WTC11 (cell line): ENCODE measurements around the gene FAM114A2. TPM values are rescaled to one million over a fixed set of nuclear protein-coding genes. Genes with fewer than 3 reads are reported as not detected.

ENCODE experiments used
- ETV6 ChIP-seq: sonication (generic); formaldehyde crosslinking; IDR thresholded peaks from 2 replicates; pipeline ENCODE4 v1.8.1; 2022; ENCODE audit warnings: mild to moderate bottlenecking, missing genetic modification reagents
- FOXK1 ChIP-seq: sonication (generic); formaldehyde crosslinking; IDR thresholded peaks from 2 replicates; pipeline ENCODE4 v1.8.0; 2022; ENCODE audit warnings: mild to moderate bottlenecking, moderate library complexity, missing genetic modification reagents
- NFATC4 ChIP-seq: fragments of 250-450 bp; sonication (Bioruptor Pico); IDR thresholded peaks from 2 replicates; pipeline ENCODE4 v1.9.0; 2021; ENCODE audit warnings: mild to moderate bottlenecking
- NFE2L1 ChIP-seq: sonication (generic); formaldehyde crosslinking; IDR thresholded peaks from 2 replicates; pipeline ENCODE4 v1.8.1; 2023; ENCODE audit warnings: missing genetic modification reagents
- OVOL2 ChIP-seq: fragments of 250-450 bp; sonication (Bioruptor Pico); IDR thresholded peaks from 2 replicates; pipeline ENCODE4 v1.9.0; 2021; ENCODE audit warnings: mild to moderate bottlenecking, borderline replicate concordance
- RELA ChIP-seq: sonication (generic); formaldehyde crosslinking; IDR thresholded peaks from 2 replicates; pipeline ENCODE4 v1.8.1; 2022; ENCODE audit warnings: missing genetic modification reagents, mild to moderate bottlenecking, borderline replicate concordance
- SOX15 ChIP-seq: fragments of 250-450 bp; sonication (Bioruptor Pico); IDR thresholded peaks from 2 replicates; pipeline ENCODE4 v1.9.0; 2021; ENCODE audit warnings: mild to moderate bottlenecking
- TEAD1 ChIP-seq: sonication (generic); formaldehyde crosslinking; IDR thresholded peaks from 2 replicates; pipeline ENCODE4 v1.8.0; 2022; ENCODE audit warnings: mild to moderate bottlenecking, missing genetic modification reagents
- ZBTB21 ChIP-seq: sonication (generic); formaldehyde crosslinking; IDR thresholded peaks from 2 replicates; pipeline ENCODE4 v1.8.1; 2023; ENCODE audit warnings: mild to moderate bottlenecking, missing genetic modification reagents, borderline replicate concordance
- ZNF138 ChIP-seq: sonication (generic); formaldehyde crosslinking; conservative IDR thresholded peaks from 2 replicates; pipeline ENCODE4 v1.8.1; 2022; ENCODE audit warnings: mild to moderate bottlenecking, moderate library complexity, missing genetic modification reagents
- ZNF232 ChIP-seq: sonication (generic); formaldehyde crosslinking; IDR thresholded peaks from 2 replicates; pipeline ENCODE4 v1.8.0; 2022; ENCODE audit warnings: mild to moderate bottlenecking, missing genetic modification reagents
- total RNA-seq: library from RNA; stranded (reverse); gene quantifications from 3 replicates; pipeline ENCODE4 v1.2.3, GENCODE V29; 2021
- TF ChIP-seq, protein P1 (sequence below): sonication (generic); formaldehyde crosslinking; IDR thresholded peaks from 2 replicates; pipeline ENCODE4 v1.8.1; 2023; ENCODE audit warnings: mild to moderate bottlenecking, missing genetic modification reagents
- TF ChIP-seq, protein P2 (sequence below): fragments of 250-450 bp; sonication (Bioruptor Pico); IDR thresholded peaks from 2 replicates; pipeline ENCODE4 v2.1.2; 2022; ENCODE audit warnings: mild to moderate bottlenecking, moderate library complexity
- TF ChIP-seq, protein P3 (sequence below): sonication (generic); formaldehyde crosslinking; IDR thresholded peaks from 2 replicates; pipeline ENCODE4 v1.8.0; 2022; ENCODE audit warnings: mild to moderate bottlenecking, missing genetic modification reagents
- TF ChIP-seq, protein P4 (sequence below): fragments of 250-450 bp; sonication (Bioruptor Pico); IDR thresholded peaks from 2 replicates; pipeline ENCODE4 v1.9.0; 2021; ENCODE audit warnings: mild to moderate bottlenecking
- TF ChIP-seq, protein P5 (sequence below): sonication (generic); formaldehyde crosslinking; IDR thresholded peaks from 2 replicates; pipeline ENCODE4 v1.8.1; 2023; ENCODE audit warnings: mild to moderate bottlenecking, moderate library complexity, missing genetic modification reagents
- TF ChIP-seq, protein P6 (sequence below): sonication (generic); formaldehyde crosslinking; IDR thresholded peaks from 2 replicates; pipeline ENCODE4 v1.8.1; 2022; ENCODE audit warnings: mild to moderate bottlenecking, moderate library complexity, missing genetic modification reagents
- TF ChIP-seq, protein P7 (sequence below): fragments of 200-600 bp; IDR thresholded peaks from 2 replicates; pipeline ENCODE4 v1.8.0; 2022; ENCODE audit warnings: antibody characterized with exemption
- TF ChIP-seq, protein P8 (sequence below): fragments of 250-450 bp; sonication (Bioruptor Pico); IDR thresholded peaks from 2 replicates; pipeline ENCODE4 v1.9.0; 2021; ENCODE audit warnings: moderate library complexity, mild to moderate bottlenecking, inconsistent platforms, borderline replicate concordance
- TF ChIP-seq, protein P9 (sequence below): sonication (generic); formaldehyde crosslinking; IDR thresholded peaks from 2 replicates; pipeline ENCODE4 v1.8.0; 2023; ENCODE audit warnings: missing genetic modification reagents, mild to moderate bottlenecking, borderline replicate concordance

Gene FAM114A2
- total RNA-seq, 1 experiment from 2014 or later, result 10.1 TPM

DNA sequence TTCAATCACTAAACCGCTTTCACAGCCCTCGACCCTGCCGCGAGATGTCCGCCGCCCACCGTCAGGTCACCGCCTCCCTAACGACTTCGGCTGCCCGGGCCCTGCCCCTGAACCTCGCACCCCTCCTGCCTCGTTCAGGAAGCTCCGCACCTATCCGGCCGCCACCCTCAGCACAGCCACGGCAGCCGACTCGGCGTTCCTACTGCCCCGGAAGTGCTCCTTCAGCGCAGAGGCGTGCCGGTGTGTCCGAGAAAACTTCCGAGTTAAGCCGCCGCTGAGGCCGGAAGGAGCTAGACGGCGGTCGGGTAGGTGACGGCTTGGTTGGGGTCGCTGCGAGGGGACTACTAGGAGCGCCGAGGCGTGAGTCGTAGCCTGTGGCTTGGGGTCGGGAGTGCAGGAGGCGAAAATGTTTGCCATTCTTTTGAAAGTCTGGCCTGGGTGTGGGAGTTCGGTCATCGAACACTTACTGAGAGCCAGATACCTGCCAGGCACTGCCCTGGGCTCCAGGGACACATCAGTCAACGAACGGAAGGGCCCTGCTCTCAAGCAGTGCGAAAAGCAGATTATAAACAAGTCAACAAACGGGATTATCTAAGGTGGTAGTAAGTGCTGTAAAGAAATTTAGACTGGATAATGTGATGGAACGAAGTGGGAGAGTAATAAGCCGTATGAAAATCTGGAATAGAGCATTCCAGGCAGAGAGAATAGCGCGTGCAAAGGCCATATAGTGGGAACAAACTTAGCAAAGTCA is at the start of gene FAM114A2, which contains the start of gene MFAP3 (continued):
- no peak for TF ChIP-seq OVOL2 (CRISPR knock-in tag)
- TF ChIP-seq, protein P1, sequence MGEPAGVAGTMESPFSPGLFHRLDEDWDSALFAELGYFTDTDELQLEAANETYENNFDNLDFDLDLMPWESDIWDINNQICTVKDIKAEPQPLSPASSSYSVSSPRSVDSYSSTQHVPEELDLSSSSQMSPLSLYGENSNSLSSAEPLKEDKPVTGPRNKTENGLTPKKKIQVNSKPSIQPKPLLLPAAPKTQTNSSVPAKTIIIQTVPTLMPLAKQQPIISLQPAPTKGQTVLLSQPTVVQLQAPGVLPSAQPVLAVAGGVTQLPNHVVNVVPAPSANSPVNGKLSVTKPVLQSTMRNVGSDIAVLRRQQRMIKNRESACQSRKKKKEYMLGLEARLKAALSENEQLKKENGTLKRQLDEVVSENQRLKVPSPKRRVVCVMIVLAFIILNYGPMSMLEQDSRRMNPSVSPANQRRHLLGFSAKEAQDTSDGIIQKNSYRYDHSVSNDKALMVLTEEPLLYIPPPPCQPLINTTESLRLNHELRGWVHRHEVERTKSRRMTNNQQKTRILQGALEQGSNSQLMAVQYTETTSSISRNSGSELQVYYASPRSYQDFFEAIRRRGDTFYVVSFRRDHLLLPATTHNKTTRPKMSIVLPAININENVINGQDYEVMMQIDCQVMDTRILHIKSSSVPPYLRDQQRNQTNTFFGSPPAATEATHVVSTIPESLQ (CRISPR knock-in tag), result no peak
- TF ChIP-seq FOXK1 (CRISPR knock-in tag), result peak; percentile 98
- TF ChIP-seq, protein P2, sequence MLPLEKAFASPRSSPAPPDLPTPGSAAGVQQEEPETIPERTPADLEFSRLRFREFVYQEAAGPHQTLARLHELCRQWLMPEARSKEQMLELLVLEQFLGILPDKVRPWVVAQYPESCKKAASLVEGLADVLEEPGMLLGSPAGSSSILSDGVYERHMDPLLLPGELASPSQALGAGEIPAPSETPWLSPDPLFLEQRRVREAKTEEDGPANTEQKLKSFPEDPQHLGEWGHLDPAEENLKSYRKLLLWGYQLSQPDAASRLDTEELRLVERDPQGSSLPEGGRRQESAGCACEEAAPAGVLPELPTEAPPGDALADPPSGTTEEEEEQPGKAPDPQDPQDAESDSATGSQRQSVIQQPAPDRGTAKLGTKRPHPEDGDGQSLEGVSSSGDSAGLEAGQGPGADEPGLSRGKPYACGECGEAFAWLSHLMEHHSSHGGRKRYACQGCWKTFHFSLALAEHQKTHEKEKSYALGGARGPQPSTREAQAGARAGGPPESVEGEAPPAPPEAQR (CRISPR knock-in tag), result no peak
- no peak for TF ChIP-seq ZNF138 (CRISPR knock-in tag)
- TF ChIP-seq, protein P3, sequence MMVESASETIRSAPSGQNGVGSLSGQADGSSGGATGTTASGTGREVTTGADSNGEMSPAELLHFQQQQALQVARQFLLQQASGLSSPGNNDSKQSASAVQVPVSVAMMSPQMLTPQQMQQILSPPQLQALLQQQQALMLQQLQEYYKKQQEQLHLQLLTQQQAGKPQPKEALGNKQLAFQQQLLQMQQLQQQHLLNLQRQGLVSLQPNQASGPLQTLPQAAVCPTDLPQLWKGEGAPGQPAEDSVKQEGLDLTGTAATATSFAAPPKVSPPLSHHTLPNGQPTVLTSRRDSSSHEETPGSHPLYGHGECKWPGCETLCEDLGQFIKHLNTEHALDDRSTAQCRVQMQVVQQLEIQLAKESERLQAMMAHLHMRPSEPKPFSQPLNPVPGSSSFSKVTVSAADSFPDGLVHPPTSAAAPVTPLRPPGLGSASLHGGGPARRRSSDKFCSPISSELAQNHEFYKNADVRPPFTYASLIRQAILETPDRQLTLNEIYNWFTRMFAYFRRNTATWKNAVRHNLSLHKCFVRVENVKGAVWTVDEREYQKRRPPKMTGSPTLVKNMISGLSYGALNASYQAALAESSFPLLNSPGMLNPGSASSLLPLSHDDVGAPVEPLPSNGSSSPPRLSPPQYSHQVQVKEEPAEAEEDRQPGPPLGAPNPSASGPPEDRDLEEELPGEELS, result peak; percentile 93
- peak; percentile 81; the same call in 1 of the 2 replicates for TF ChIP-seq ZBTB21 (CRISPR knock-in tag)
- no peak for TF ChIP-seq NFATC4 (CRISPR knock-in tag)
- TF ChIP-seq, protein P4, sequence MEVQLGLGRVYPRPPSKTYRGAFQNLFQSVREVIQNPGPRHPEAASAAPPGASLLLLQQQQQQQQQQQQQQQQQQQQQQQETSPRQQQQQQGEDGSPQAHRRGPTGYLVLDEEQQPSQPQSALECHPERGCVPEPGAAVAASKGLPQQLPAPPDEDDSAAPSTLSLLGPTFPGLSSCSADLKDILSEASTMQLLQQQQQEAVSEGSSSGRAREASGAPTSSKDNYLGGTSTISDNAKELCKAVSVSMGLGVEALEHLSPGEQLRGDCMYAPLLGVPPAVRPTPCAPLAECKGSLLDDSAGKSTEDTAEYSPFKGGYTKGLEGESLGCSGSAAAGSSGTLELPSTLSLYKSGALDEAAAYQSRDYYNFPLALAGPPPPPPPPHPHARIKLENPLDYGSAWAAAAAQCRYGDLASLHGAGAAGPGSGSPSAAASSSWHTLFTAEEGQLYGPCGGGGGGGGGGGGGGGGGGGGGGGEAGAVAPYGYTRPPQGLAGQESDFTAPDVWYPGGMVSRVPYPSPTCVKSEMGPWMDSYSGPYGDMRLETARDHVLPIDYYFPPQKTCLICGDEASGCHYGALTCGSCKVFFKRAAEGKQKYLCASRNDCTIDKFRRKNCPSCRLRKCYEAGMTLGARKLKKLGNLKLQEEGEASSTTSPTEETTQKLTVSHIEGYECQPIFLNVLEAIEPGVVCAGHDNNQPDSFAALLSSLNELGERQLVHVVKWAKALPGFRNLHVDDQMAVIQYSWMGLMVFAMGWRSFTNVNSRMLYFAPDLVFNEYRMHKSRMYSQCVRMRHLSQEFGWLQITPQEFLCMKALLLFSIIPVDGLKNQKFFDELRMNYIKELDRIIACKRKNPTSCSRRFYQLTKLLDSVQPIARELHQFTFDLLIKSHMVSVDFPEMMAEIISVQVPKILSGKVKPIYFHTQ (CRISPR knock-in tag), result no peak
- no peak for TF ChIP-seq SOX15 (CRISPR knock-in tag)
- no peak; the same call in 1 of the 2 replicates for TF ChIP-seq RELA (CRISPR knock-in tag)
- TF ChIP-seq, protein P5, sequence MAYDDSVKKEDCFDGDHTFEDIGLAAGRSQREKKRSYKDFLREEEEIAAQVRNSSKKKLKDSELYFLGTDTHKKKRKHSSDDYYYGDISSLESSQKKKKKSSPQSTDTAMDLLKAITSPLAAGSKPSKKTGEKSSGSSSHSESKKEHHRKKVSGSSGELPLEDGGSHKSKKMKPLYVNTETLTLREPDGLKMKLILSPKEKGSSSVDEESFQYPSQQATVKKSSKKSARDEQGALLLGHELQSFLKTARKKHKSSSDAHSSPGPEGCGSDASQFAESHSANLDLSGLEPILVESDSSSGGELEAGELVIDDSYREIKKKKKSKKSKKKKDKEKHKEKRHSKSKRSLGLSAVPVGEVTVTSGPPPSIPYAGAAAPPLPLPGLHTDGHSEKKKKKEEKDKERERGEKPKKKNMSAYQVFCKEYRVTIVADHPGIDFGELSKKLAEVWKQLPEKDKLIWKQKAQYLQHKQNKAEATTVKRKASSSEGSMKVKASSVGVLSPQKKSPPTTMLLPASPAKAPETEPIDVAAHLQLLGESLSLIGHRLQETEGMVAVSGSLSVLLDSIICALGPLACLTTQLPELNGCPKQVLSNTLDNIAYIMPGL (CRISPR knock-in tag), result peak; percentile 85
- peak; percentile 96 for TF ChIP-seq ZNF232 (CRISPR knock-in tag)
- TF ChIP-seq, protein P6, sequence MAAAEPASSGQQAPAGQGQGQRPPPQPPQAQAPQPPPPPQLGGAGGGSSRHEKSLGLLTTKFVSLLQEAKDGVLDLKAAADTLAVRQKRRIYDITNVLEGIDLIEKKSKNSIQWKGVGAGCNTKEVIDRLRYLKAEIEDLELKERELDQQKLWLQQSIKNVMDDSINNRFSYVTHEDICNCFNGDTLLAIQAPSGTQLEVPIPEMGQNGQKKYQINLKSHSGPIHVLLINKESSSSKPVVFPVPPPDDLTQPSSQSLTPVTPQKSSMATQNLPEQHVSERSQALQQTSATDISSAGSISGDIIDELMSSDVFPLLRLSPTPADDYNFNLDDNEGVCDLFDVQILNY (CRISPR knock-in tag), result peak; percentile 39; the same call in 1 of the 2 replicates
- TF ChIP-seq, protein P7, sequence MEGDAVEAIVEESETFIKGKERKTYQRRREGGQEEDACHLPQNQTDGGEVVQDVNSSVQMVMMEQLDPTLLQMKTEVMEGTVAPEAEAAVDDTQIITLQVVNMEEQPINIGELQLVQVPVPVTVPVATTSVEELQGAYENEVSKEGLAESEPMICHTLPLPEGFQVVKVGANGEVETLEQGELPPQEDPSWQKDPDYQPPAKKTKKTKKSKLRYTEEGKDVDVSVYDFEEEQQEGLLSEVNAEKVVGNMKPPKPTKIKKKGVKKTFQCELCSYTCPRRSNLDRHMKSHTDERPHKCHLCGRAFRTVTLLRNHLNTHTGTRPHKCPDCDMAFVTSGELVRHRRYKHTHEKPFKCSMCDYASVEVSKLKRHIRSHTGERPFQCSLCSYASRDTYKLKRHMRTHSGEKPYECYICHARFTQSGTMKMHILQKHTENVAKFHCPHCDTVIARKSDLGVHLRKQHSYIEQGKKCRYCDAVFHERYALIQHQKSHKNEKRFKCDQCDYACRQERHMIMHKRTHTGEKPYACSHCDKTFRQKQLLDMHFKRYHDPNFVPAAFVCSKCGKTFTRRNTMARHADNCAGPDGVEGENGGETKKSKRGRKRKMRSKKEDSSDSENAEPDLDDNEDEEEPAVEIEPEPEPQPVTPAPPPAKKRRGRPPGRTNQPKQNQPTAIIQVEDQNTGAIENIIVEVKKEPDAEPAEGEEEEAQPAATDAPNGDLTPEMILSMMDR, result no peak
- peak; percentile 71; the same call in 1 of the 2 replicates for TF ChIP-seq TEAD1 (CRISPR knock-in tag)
- TF ChIP-seq ETV6 (CRISPR knock-in tag), result peak; percentile 92
- TF ChIP-seq NFE2L1 (CRISPR knock-in tag), result peak; percentile 79
- TF ChIP-seq, protein P8, sequence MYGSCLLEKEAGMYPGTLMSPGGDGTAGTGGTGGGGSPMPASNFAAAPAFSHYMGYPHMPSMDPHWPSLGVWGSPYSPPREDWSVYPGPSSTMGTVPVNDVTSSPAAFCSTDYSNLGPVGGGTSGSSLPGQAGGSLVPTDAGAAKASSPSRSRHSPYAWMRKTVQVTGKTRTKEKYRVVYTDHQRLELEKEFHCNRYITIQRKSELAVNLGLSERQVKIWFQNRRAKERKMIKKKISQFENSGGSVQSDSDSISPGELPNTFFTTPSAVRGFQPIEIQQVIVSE (CRISPR knock-in tag), result no peak
- TF ChIP-seq, protein P9, sequence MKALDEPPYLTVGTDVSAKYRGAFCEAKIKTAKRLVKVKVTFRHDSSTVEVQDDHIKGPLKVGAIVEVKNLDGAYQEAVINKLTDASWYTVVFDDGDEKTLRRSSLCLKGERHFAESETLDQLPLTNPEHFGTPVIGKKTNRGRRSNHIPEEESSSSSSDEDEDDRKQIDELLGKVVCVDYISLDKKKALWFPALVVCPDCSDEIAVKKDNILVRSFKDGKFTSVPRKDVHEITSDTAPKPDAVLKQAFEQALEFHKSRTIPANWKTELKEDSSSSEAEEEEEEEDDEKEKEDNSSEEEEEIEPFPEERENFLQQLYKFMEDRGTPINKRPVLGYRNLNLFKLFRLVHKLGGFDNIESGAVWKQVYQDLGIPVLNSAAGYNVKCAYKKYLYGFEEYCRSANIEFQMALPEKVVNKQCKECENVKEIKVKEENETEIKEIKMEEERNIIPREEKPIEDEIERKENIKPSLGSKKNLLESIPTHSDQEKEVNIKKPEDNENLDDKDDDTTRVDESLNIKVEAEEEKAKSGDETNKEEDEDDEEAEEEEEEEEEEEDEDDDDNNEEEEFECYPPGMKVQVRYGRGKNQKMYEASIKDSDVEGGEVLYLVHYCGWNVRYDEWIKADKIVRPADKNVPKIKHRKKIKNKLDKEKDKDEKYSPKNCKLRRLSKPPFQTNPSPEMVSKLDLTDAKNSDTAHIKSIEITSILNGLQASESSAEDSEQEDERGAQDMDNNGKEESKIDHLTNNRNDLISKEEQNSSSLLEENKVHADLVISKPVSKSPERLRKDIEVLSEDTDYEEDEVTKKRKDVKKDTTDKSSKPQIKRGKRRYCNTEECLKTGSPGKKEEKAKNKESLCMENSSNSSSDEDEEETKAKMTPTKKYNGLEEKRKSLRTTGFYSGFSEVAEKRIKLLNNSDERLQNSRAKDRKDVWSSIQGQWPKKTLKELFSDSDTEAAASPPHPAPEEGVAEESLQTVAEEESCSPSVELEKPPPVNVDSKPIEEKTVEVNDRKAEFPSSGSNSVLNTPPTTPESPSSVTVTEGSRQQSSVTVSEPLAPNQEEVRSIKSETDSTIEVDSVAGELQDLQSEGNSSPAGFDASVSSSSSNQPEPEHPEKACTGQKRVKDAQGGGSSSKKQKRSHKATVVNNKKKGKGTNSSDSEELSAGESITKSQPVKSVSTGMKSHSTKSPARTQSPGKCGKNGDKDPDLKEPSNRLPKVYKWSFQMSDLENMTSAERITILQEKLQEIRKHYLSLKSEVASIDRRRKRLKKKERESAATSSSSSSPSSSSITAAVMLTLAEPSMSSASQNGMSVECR (CRISPR knock-in tag), result peak; percentile 28; the same call in 1 of the 2 replicates
